NB4 (cell line): ENCODE results near the gene C16orf46.

Experiments used
- MYC ChIP-seq: IDR thresholded peaks from 2 replicates; pipeline ENCODE4 v1.6.1; 2011; ENCODE audit warnings: low read depth, low read length
- POLR2A ChIP-seq: IDR thresholded peaks from 2 replicates; pipeline ENCODE4 v1.6.1; 2011; ENCODE audit warnings: mild to moderate bottlenecking; ENCODE audit not compliant: insufficient read length; ENCODE audit errors: extremely low read depth
- TF ChIP-seq, protein P1 (sequence below): IDR thresholded peaks from one replicate; pipeline ENCODE4 v1.5.1; 2012; ENCODE audit warnings: low read depth, low read length

DNA sequence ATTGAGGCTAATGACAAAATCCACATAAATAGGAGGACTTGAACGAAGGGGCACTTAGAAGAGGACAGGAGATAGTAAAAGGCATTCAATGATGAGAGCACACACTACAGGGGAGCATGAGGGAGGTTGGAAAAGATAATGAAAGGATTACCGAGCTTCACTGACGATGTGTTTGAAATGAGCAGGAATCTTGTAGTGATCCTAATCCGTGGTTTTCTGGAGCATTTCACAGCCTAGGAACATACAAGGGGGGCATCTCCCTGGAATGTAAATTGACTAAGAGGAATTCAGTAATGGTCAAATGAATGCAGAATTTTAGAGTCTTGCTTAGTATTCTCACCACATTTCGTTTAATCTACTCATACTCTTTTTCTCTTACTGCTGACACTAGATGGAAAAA lies 36.2 kb downstream of the C16orf46 start:
- TF ChIP-seq, protein P1, sequence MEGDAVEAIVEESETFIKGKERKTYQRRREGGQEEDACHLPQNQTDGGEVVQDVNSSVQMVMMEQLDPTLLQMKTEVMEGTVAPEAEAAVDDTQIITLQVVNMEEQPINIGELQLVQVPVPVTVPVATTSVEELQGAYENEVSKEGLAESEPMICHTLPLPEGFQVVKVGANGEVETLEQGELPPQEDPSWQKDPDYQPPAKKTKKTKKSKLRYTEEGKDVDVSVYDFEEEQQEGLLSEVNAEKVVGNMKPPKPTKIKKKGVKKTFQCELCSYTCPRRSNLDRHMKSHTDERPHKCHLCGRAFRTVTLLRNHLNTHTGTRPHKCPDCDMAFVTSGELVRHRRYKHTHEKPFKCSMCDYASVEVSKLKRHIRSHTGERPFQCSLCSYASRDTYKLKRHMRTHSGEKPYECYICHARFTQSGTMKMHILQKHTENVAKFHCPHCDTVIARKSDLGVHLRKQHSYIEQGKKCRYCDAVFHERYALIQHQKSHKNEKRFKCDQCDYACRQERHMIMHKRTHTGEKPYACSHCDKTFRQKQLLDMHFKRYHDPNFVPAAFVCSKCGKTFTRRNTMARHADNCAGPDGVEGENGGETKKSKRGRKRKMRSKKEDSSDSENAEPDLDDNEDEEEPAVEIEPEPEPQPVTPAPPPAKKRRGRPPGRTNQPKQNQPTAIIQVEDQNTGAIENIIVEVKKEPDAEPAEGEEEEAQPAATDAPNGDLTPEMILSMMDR = no peak
- no peak for TF ChIP-seq POLR2A
- TF ChIP-seq MYC = no peak
